B cell (primary cell): Measurements from ENCODE around the gene DNAJC1. TPM values are rescaled to one million over a fixed set of nuclear protein-coding genes. Genes with fewer than 3 reads are reported as not detected.

Experiments used
- ATAC-seq: fragments of 200-7000 bp; cut with Tn5 transposase; one replicate; pipeline ENCODE4 v1.10.0; 2021; ENCODE audit warnings: low read depth, mild to moderate bottlenecking, moderate number of reproducible peaks, moderate library complexity
- CTCF ChIA-PET: fragments of 350-600 bp; sonication (Branson Sonifier 250); formaldehyde crosslinking; loops from one replicate; lab custom pipeline; 2021; ENCODE audit warnings: antibody characterized with exemption, inconsistent platforms; lab: Charles Lee
- POLR2A ChIA-PET: fragments of 350-600 bp; sonication (Branson Sonifier 250); formaldehyde crosslinking; loops from one replicate; lab custom pipeline; 2021; ENCODE audit warnings: antibody characterized with exemption; lab: Charles Lee
- DNase-seq: peaks from one replicate; pipeline ENCODE4 v3.0.0; 2013
- H2AFZ ChIP-seq: 2 replicates; pipeline ENCODE4 v1.6.1; 2012; ENCODE audit warnings: mild to moderate bottlenecking, low read depth, low read length; ENCODE audit not compliant: insufficient read depth, poor library complexity, severe bottlenecking
- H3K27ac ChIP-seq, 2 donors: 1 replicate in 1 of 2; 2 replicates in 1 of 2; pipeline ENCODE4 v1.5.1; 2012 to 2013; ENCODE audit warnings: low read length in 2 of 2, mild to moderate bottlenecking in 2 of 2, moderate library complexity in 1 of 2
- H3K27me3 ChIP-seq, 4 experiments: fragments of 200-600 bp in 1 of 4; sonication (generic) in 1 of 4; replicated peaks in 1 of 4; 1 replicate in 2 of 4; 2 replicates in 2 of 4; pipeline versions ENCODE4 v1.6.1 to v1.7.0; 2013 to 2016; ENCODE audit warnings: low read length in 3 of 4, mild to moderate bottlenecking in 2 of 4, mixed read lengths in 1 of 4, moderate library complexity in 1 of 4; ENCODE audit not compliant: insufficient read depth in 4 of 4, control insufficient read depth in 3 of 4; ENCODE audit errors: control extremely low read depth in 1 of 4
- H3K36me3 ChIP-seq, 2 experiments: replicated peaks in 1 of 2; 1 replicate in 1 of 2; 2 replicates in 1 of 2; pipeline versions ENCODE4 v1.6.1 to v1.7.1; 2013; ENCODE audit warnings: low read length in 1 of 2; ENCODE audit not compliant: insufficient read depth in 2 of 2, control insufficient read depth in 1 of 2; ENCODE audit errors: control extremely low read depth in 1 of 2, extremely low read depth in 1 of 2
- H3K4me1 ChIP-seq, 2 donors: fragments of 200-600 bp in 1 of 2; sonication (generic) in 1 of 2; 1 replicate in 1 of 2; 2 replicates in 1 of 2; pipeline versions ENCODE4 v1.5.1 to v1.6.1; 2013 to 2017; ENCODE audit warnings: low read length in 2 of 2; ENCODE audit not compliant: control insufficient read depth in 2 of 2, insufficient read depth in 2 of 2
- H3K4me2 ChIP-seq: replicated peaks from 2 replicates; pipeline ENCODE3; 2012; ENCODE audit warnings: mild to moderate bottlenecking, low read depth, low read length; ENCODE audit not compliant: poor library complexity, severe bottlenecking
- H3K4me3 ChIP-seq, 5 experiments: fragments of 200-600 bp in 1 of 5; sonication (generic) in 1 of 5; 1 replicate in 3 of 5; 2 replicates in 2 of 5; pipeline versions ENCODE4 v1.5.1 to v1.7.0; 2011 to 2016; ENCODE audit warnings: low read length in 4 of 5, mild to moderate bottlenecking in 4 of 5, low read depth in 2 of 5, control low read depth in 1 of 5, moderate library complexity in 1 of 5; ENCODE audit not compliant: insufficient read depth in 1 of 5; ENCODE audit errors: control extremely low read depth in 1 of 5, extremely low read depth in 1 of 5
- H3K79me2 ChIP-seq: fragments of 200-600 bp; sonication (generic); one replicate; pipeline ENCODE4 v1.6.0; 2016; ENCODE audit warnings: low read length; ENCODE audit not compliant: control insufficient read depth, insufficient read depth
- H3K9ac ChIP-seq: fragments of 200-600 bp; sonication (generic); 2 replicates; pipeline ENCODE4 v1.6.1; 2017; ENCODE audit warnings: mild to moderate bottlenecking, low read length, moderate library complexity
- H3K9me3 ChIP-seq, 3 donors: one replicate each; pipeline versions ENCODE4 v1.6.1 to v1.7.1; 2013; ENCODE audit warnings: low read length in 2 of 3; ENCODE audit not compliant: control insufficient read depth in 2 of 3, insufficient read depth in 1 of 3; ENCODE audit errors: control extremely low read depth in 1 of 3
- H4K20me1 ChIP-seq: 2 replicates; pipeline ENCODE4 v1.6.0; 2012; ENCODE audit warnings: mild to moderate bottlenecking, low read length; ENCODE audit not compliant: insufficient read depth, control insufficient read depth, poor library complexity, severe bottlenecking
- H3K27ac Mint-ChIP-seq: one replicate; pipeline ENCODE4 v1.8.0; 2021; ENCODE audit warnings: mixed read lengths
- H3K27me3 Mint-ChIP-seq: one replicate; pipeline ENCODE4 v1.8.0; 2021; ENCODE audit warnings: mixed read lengths
- H3K4me1 Mint-ChIP-seq: one replicate; pipeline ENCODE4 v1.8.0; 2021; ENCODE audit warnings: mixed read lengths
- H3K4me3 Mint-ChIP-seq: one replicate; pipeline ENCODE4 v1.8.0; 2021; ENCODE audit warnings: mixed read lengths
- H3K9me3 Mint-ChIP-seq: one replicate; pipeline ENCODE4 v1.8.0; 2022; ENCODE audit warnings: mixed read lengths; ENCODE audit not compliant: insufficient read depth
- EZH2 ChIP-seq: IDR thresholded peaks from 2 replicates; pipeline ENCODE4 v1.6.1; 2012; ENCODE audit warnings: borderline replicate concordance, low read depth, mild to moderate bottlenecking, moderate library complexity, low read length; ENCODE audit not compliant: insufficient read depth, poor library complexity, severe bottlenecking
- WGBS: methylation state at CpG from one replicate; pipeline ENCODE4 v1.1.5; 2013; ENCODE audit warnings: missing lambda C conversion rate; ENCODE audit not compliant: insufficient coverage; 5-methylcytosine and 5-hydroxymethylcytosine counted together
- intact Hi-C: fragments of 100-400 bp; cut with micrococcal nuclease; formaldehyde crosslinking; loops from one replicate; pipeline ENCODE4 v1.10.0; 2022
- polyA plus RNA-seq: library from polyadenylated mRNA; depleted of rRNA; stranded (reverse); fragments of >200 nt; gene quantifications from 2 replicates; pipeline ENCODE4 v1.2.3, GENCODE V29; 2012
- total RNA-seq, 2 donors: library from RNA; stranded (reverse); fragments of 120-200 nt in 1 of 2; gene quantifications; 1 replicate in 1 of 2; 2 replicates in 1 of 2; pipeline versions ENCODE4 v1.2.3 to v1.2.4, GENCODE V29; 2013 to 2022
- TF ChIP-seq, protein P1 (sequence below): fragments of 200-600 bp; IDR thresholded peaks from one replicate; pipeline ENCODE4 v1.8.0; 2022; ENCODE audit warnings: antibody characterized with exemption, mild to moderate bottlenecking

DNAJC1 gene
- total and polyA plus RNA-seq, 2 donors (not counting 1 experiment from before 2014, with no cell fraction given) = 9.4 to 15.4 TPM

DNA sequence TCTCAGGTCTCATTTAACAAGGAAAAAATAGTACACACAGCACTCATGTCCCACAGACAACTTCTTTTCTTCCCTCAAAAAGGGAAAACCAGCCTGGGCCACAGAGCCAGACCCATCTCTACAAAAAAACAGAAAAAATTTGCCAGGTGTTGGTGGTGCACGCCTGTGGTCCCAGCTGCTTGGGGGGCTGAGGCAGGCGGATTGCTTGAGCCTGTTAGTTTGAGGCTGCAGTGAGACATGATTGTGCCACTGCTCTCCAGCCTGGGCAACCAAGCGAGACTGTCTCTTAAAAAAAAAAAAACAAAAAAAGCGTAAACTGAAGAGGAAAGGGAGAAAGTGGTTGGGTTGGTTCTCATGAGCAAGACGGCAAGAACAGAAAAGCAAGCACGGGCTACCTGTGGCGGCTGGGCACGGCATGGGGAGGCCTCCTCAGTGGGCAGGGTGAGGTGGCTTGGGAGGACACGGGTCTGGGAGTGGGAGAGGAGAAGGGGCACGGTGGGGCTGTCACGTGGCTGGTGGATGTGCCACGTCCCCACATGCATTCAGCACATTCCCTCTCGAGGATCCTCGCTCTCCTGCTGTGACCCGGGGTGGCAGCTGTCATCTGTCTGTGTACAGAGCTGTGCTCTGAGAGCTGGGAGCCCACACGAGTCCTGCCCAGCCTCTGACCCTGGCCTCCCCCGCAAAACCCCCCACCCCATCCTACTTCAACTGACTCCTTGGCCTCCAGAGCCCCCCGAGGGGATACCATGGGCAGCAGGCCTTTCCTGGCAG is 249.8 kb downstream of the DNAJC1 start:
- no peaks in the 10 kb centered on the region for H3K27me3 Mint-ChIP-seq
- Histone ChIP-seq H3K4me3 (no peak overlapping the region), H4K20me1 (no peaks in the 10 kb centered on the region), H3K27me3 (no peaks in the 10 kb centered on the region), H3K9ac (no peak overlapping the region), H3K79me2 (no peaks in the 10 kb centered on the region), H3K27ac (no peak overlapping the region), H3K9me3 (no peaks in the 10 kb centered on the region), H2AFZ (no peak overlapping the region), H3K4me2 (no peak overlapping the region), H3K4me1 (no peaks in the 10 kb centered on the region), H3K36me3 (peaks cover 0 to 2% of the 10 kb centered on the region in 2 experiments)
- H3K9me3 Mint-ChIP-seq = no peaks in the 10 kb centered on the region
- DNase-seq (no peak), ATAC-seq (no peak)
- no peaks in the 10 kb centered on the region for H3K4me1 Mint-ChIP-seq
- ChIA-PET POLR2A (no interaction called here), CTCF (no interaction called here)
- intact Hi-C loops = no loop called here
- TF ChIP-seq, protein P1, sequence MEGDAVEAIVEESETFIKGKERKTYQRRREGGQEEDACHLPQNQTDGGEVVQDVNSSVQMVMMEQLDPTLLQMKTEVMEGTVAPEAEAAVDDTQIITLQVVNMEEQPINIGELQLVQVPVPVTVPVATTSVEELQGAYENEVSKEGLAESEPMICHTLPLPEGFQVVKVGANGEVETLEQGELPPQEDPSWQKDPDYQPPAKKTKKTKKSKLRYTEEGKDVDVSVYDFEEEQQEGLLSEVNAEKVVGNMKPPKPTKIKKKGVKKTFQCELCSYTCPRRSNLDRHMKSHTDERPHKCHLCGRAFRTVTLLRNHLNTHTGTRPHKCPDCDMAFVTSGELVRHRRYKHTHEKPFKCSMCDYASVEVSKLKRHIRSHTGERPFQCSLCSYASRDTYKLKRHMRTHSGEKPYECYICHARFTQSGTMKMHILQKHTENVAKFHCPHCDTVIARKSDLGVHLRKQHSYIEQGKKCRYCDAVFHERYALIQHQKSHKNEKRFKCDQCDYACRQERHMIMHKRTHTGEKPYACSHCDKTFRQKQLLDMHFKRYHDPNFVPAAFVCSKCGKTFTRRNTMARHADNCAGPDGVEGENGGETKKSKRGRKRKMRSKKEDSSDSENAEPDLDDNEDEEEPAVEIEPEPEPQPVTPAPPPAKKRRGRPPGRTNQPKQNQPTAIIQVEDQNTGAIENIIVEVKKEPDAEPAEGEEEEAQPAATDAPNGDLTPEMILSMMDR = no peak
- no peak for TF ChIP-seq EZH2
- no peak overlapping the region for H3K27ac Mint-ChIP-seq
- 91% methylated on average over 17 of the region's 18 CpGs for WGBS
- H3K4me3 Mint-ChIP-seq = no peak overlapping the region
